IMR-90 (cell line): ENCODE data around the gene PRUNE2. TPM values are rescaled to one million over a fixed set of nuclear protein-coding genes. Genes with fewer than 3 reads are reported as not detected.

Experiments
- ATAC-seq: fragments of 200-7000 bp; cut with Tn5 transposase; 2 replicates; pipeline ENCODE4 v1.9.1; 2020; ENCODE audit warnings: low read depth, mild to moderate bottlenecking, moderate library complexity
- BruUV-seq: library from RNA; stranded (reverse); fragments of 400-500 nt; replicated peaks from 2 replicates; lab custom pipeline; 2021; lab: Mats Ljungman, UMichigan
- CTCF ChIA-PET: fragments of 300-600 bp; formaldehyde crosslinking; extraction: SDS; loops from one replicate; lab custom pipeline; 2021; ENCODE audit warnings: antibody characterized with exemption; lab: Yijun Ruan, JAX
- POLR2A ChIA-PET: fragments of 300-600 bp; sonication (Branson Sonifier 250); formaldehyde crosslinking; loops from one replicate; lab custom pipeline; 2022; ENCODE audit warnings: antibody characterized with exemption; ENCODE audit not compliant: unreplicated experiment; lab: Charles Lee
- DNase-seq: peaks from one replicate; pipeline ENCODE4 v3.0.0; 2013
- H2AFZ ChIP-seq: replicated peaks from 2 replicates; pipeline ENCODE3; 2013; ENCODE audit warnings: low read length, mild to moderate bottlenecking; ENCODE audit not compliant: poor library complexity
- H2AK5ac ChIP-seq: 2 replicates; pipeline ENCODE4 v1.6.1; 2013; ENCODE audit warnings: low read depth, low read length, inconsistent platforms
- H2AK9ac ChIP-seq: replicated peaks from 2 replicates; pipeline ENCODE3; 2013; ENCODE audit warnings: mild to moderate bottlenecking, low read depth, low read length, moderate library complexity; ENCODE audit not compliant: poor library complexity
- H2BK120ac ChIP-seq: 2 replicates; pipeline ENCODE4 v1.6.1; 2013; ENCODE audit warnings: low read depth, low read length, inconsistent platforms
- H2BK15ac ChIP-seq: 3 replicates; pipeline ENCODE4 v1.6.1; 2013; ENCODE audit warnings: low read depth, low read length, inconsistent platforms
- H2BK20ac ChIP-seq: 2 replicates; pipeline ENCODE4 v1.6.1; 2013; ENCODE audit warnings: low read depth, mild to moderate bottlenecking, inconsistent platforms, low read length, moderate library complexity
- H2BK5ac ChIP-seq: 2 replicates; pipeline ENCODE4 v1.6.1; 2013; ENCODE audit warnings: mild to moderate bottlenecking, low read depth, low read length, inconsistent platforms; ENCODE audit not compliant: poor library complexity, severe bottlenecking
- H3K14ac ChIP-seq: replicated peaks from 2 replicates; pipeline ENCODE4 v1.6.1; 2013; ENCODE audit warnings: low read depth, low read length, inconsistent platforms
- H3K18ac ChIP-seq: 2 replicates; pipeline ENCODE4 v1.6.1; 2013; ENCODE audit warnings: low read depth, low read length, control low read depth
- H3K23ac ChIP-seq: 2 replicates; pipeline ENCODE4 v1.6.1; 2013; ENCODE audit warnings: low read depth, low read length, inconsistent platforms
- H3K27ac ChIP-seq: 2 replicates; pipeline ENCODE4 v1.5.1; 2013; ENCODE audit warnings: mild to moderate bottlenecking, control low read depth, low read length; ENCODE audit not compliant: insufficient read depth
- H3K27me3 ChIP-seq: 2 replicates; pipeline ENCODE4 v1.6.1; 2013; ENCODE audit warnings: low read length; ENCODE audit not compliant: control insufficient read depth, insufficient read depth
- H3K36me3 ChIP-seq: 2 replicates; pipeline ENCODE4 v1.6.1; 2013; ENCODE audit warnings: low read length, mixed read lengths; ENCODE audit not compliant: control insufficient read depth, insufficient read depth
- H3K4ac ChIP-seq: 2 replicates; pipeline ENCODE4 v1.6.1; 2013; ENCODE audit warnings: low read depth, low read length, inconsistent platforms
- H3K4me1 ChIP-seq: 2 replicates; pipeline ENCODE4 v1.6.1; 2013; ENCODE audit warnings: low read length, mixed read lengths; ENCODE audit not compliant: control insufficient read depth, insufficient read depth
- H3K4me2 ChIP-seq: 2 replicates; pipeline ENCODE4 v1.6.1; 2013; ENCODE audit warnings: low read depth, mild to moderate bottlenecking, control low read depth, low read length, moderate library complexity
- H3K4me3 ChIP-seq: 2 replicates; pipeline ENCODE4 v1.5.1; 2013; ENCODE audit warnings: low read depth, mild to moderate bottlenecking, control low read depth, low read length, moderate library complexity; ENCODE audit not compliant: insufficient read depth
- H3K56ac ChIP-seq: 2 replicates; pipeline ENCODE4 v1.6.1; 2013; ENCODE audit warnings: low read length, inconsistent platforms; ENCODE audit not compliant: insufficient read depth; ENCODE audit errors: extremely low read depth
- H3K79me1 ChIP-seq, 2 experiments: 2 replicates each; pipeline ENCODE4 v1.6.1; 2013; ENCODE audit warnings: low read length in 2 of 2, inconsistent platforms in 1 of 2, low read depth in 1 of 2
- H3K9ac ChIP-seq: 2 replicates; pipeline ENCODE4 v1.6.1; 2013; ENCODE audit warnings: low read depth, low read length, control low read depth
- H3K9me1 ChIP-seq: 2 replicates; pipeline ENCODE4 v1.6.1; 2013; ENCODE audit warnings: low read length, inconsistent platforms; ENCODE audit not compliant: insufficient read depth
- H3K9me3 ChIP-seq: 2 replicates; pipeline ENCODE4 v1.6.1; 2013; ENCODE audit warnings: low read length; ENCODE audit not compliant: control insufficient read depth, insufficient read depth
- H4K20me1 ChIP-seq: 2 replicates; pipeline ENCODE4 v1.6.1; 2013; ENCODE audit warnings: low read length, inconsistent platforms; ENCODE audit not compliant: insufficient read depth
- H4K5ac ChIP-seq: 2 replicates; pipeline ENCODE4 v1.6.1; 2013; ENCODE audit warnings: mild to moderate bottlenecking, low read depth, low read length, control low read depth
- H4K8ac ChIP-seq, 2 experiments: 2 replicates each; pipeline ENCODE4 v1.6.1; 2013; ENCODE audit warnings: low read depth in 2 of 2, low read length in 2 of 2, control low read depth in 1 of 2, inconsistent platforms in 1 of 2
- H4K91ac ChIP-seq: 2 replicates; pipeline ENCODE4 v1.6.1; 2013; ENCODE audit warnings: low read depth, low read length, inconsistent platforms; ENCODE audit not compliant: insufficient read depth
- BHLHE40 ChIP-seq: fragments of 150-350 bp; IDR thresholded peaks from 2 replicates; pipeline ENCODE4 v1.6.1; 2016; ENCODE audit warnings: mild to moderate bottlenecking, low read depth, low read length
- CEBPB ChIP-seq: IDR thresholded peaks from 2 replicates; pipeline ENCODE4 v1.6.1; 2012; ENCODE audit warnings: low read depth, low read length, improper control_type of control experiment
- CHD1 ChIP-seq: IDR thresholded peaks from 2 replicates; pipeline ENCODE4 v1.6.1; 2012; ENCODE audit warnings: low read depth, low read length, improper control_type of control experiment
- FOS ChIP-seq: fragments of 150-350 bp; IDR thresholded peaks from 2 replicates; pipeline ENCODE4 v1.6.1; 2016; ENCODE audit warnings: low read depth, low read length
- MAFK ChIP-seq: IDR thresholded peaks from 2 replicates; pipeline ENCODE4 v1.6.1; 2012; ENCODE audit warnings: low read depth, low read length, improper control_type of control experiment
- MAZ ChIP-seq: IDR thresholded peaks from 2 replicates; pipeline ENCODE4 v1.6.1; 2012; ENCODE audit warnings: low read depth, mild to moderate bottlenecking, low read length, improper control_type of control experiment, moderate library complexity, borderline replicate concordance
- MXI1 ChIP-seq: IDR thresholded peaks from 2 replicates; pipeline ENCODE4 v1.6.1; 2012; ENCODE audit warnings: low read depth, mild to moderate bottlenecking, low read length, moderate library complexity, borderline replicate concordance
- NFE2L2 ChIP-seq: fragments of 150-350 bp; IDR thresholded peaks from 2 replicates; pipeline ENCODE4 v1.6.1; 2016; ENCODE audit warnings: low read depth, mild to moderate bottlenecking, low read length
- POLR2A ChIP-seq: IDR thresholded peaks from 2 replicates; pipeline ENCODE4 v1.6.1; 2012; ENCODE audit warnings: mild to moderate bottlenecking, low read depth, low read length
- RCOR1 ChIP-seq: IDR thresholded peaks from 2 replicates; pipeline ENCODE4 v1.6.1; 2012; ENCODE audit warnings: mild to moderate bottlenecking, low read length, improper control_type of control experiment; ENCODE audit not compliant: insufficient replicate concordance
- RFX5 ChIP-seq: IDR thresholded peaks from 2 replicates; pipeline ENCODE4 v1.8.0; 2012; ENCODE audit warnings: low read depth, mild to moderate bottlenecking, low read length, moderate library complexity
- SMC3 ChIP-seq: fragments of 150-350 bp; IDR thresholded peaks from 2 replicates; pipeline ENCODE4 v1.6.1; 2016; ENCODE audit warnings: low read depth, mild to moderate bottlenecking, antibody characterized with exemption, low read length, moderate library complexity
- WGBS, 2 experiments: methylation state at CpG; one replicate each; pipeline versions ENCODE4 v1.1.5 to v1.1.7; 2013; ENCODE audit warnings: missing lambda C conversion rate in 2 of 2; ENCODE audit not compliant: insufficient read length in 1 of 2; ENCODE audit errors: extremely low coverage in 2 of 2; 5-methylcytosine and 5-hydroxymethylcytosine counted together
- dilution Hi-C: fragments of 300-500 bp; cut with HindIII; formaldehyde crosslinking; loops from one replicate; pipeline ENCODE4 v1.14.3; 2018; ENCODE audit warnings: low sequenced_read_pairs; ENCODE audit not compliant: unreplicated experiment
- in situ Hi-C: fragments of 300-500 bp; cut with MboI; formaldehyde crosslinking; loops from 3 replicates; pipeline ENCODE4 v1.14.3; 2019; ENCODE audit warnings: low sequenced_read_pairs, inconsistent platforms, mixed read lengths
- intact Hi-C: fragments of 100-400 bp; cut with micrococcal nuclease; formaldehyde crosslinking; loops from 2 replicates; pipeline ENCODE4 v1.10.0; 2022
- polyA plus RNA-seq, 3 experiments: library from polyadenylated mRNA; depleted of rRNA; stranded (reverse); fragments of >200 nt; gene quantifications; 2 replicates each; pipeline ENCODE4 v1.2.3, GENCODE V29; 2012; ENCODE audit warnings: low replicate concordance in 1 of 3
- total RNA-seq: library from RNA; depleted of rRNA; stranded (reverse); fragments of >200 nt; gene quantifications from 2 replicates; pipeline ENCODE4 v1.2.3, GENCODE V29; 2012
- TF ChIP-seq, protein P1 (sequence below): fragments of 150-350 bp; IDR thresholded peaks from 2 replicates; pipeline ENCODE4 v1.6.1; 2017; ENCODE audit warnings: mild to moderate bottlenecking, antibody characterized with exemption, low read length, low read depth
- TF ChIP-seq, protein P2 (sequence below): conservative IDR thresholded peaks from 2 replicates; pipeline ENCODE4 v1.5.1; 2012; ENCODE audit warnings: mild to moderate bottlenecking, low read depth, low read length, improper control_type of control experiment
- TF ChIP-seq, protein P3 (sequence below): fragments of 150-350 bp; IDR thresholded peaks from 2 replicates; pipeline ENCODE4 v1.6.1; 2016; ENCODE audit warnings: low read depth, mild to moderate bottlenecking, low read length, moderate library complexity, borderline replicate concordance

Gene PRUNE2
- total and polyA plus RNA-seq, 2 of the 4 experiments (the other 2 are of a cell fraction): 0.70 to 1.6 TPM

DNA sequence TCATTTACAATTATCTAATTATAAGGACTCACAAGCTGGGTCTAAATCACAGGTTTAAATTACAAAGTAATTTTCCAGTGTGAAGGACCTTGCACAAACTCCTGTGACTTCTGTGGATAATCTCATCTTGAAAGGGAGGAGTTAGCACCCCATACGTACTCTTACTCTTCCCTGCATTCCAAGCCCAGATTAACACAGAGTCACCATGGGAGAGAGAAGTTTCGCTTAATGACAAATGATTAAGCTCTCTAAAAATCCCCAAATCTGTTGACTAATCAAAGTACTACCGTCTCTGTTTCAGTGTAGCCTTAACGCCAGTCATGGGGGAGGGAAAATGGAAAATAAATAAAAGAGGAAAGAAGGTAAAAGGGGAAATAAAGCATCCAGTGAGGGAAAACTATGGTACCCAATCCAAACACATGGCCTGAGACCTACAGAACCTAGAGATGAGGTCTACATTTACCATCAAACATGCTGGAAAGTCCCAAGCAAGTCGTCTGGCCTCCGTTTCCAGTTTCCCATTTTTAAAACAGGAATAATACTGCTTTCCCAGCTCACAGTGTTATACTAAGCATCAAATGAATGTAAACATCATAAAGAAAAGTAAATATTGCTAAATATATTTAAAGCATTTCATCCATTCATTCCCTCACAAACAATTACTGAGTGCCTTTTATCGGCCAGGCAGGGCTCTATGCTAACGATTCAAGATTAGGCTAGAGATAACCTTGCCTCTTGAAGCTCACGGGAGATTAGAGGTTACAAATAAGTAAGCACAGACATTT lies 78.4 kb downstream of the PRUNE2 start:
- Histone ChIP-seq H2BK20ac (no peak overlapping the region), H3K56ac (no peak overlapping the region), H3K4me3 (no peak overlapping the region), H4K91ac (no peak overlapping the region), H3K27me3 (no peaks in the 10 kb centered on the region), H3K9ac (no peak overlapping the region), H4K8ac (no peak overlapping the region), H2AK9ac (no peak overlapping the region), H2BK120ac (no peak overlapping the region), H3K4me2 (no peak overlapping the region), H4K5ac (no peak overlapping the region), H3K14ac (no peak overlapping the region), H2AFZ (no peak overlapping the region), H3K9me1 (no peaks in the 10 kb centered on the region), H3K36me3 (no peaks in the 10 kb centered on the region), H3K23ac (no peak overlapping the region), H3K18ac (no peak overlapping the region), H2AK5ac (no peak overlapping the region), H2BK5ac (no peak overlapping the region), H3K27ac (no peak overlapping the region), H3K79me1 (no peaks in the 10 kb centered on the region), H4K20me1 (no peaks in the 10 kb centered on the region), H3K4me1 (no peaks in the 10 kb centered on the region), H3K4ac (no peak overlapping the region), H2BK15ac (no peak overlapping the region), H3K9me3 (peaks cover 2% of the 10 kb centered on the region; the same call in 1 of the 2 replicates)
- intact Hi-C loops: no loop called here
- dilution Hi-C loops: no loop called here
- POLR2A ChIA-PET: no interaction called here
- DNase-seq (no peak), ATAC-seq (no peak)
- no TSS peak for BruUV-seq
- WGBS, 2 experiments: no CpG with 5 or more reads among the region's 9 CpGs
- CTCF ChIA-PET: interaction anchor here (0.5 kb wide), 1 partner anchor 16 kb away, joined by 3 read pairs; no protein-coding TSS in a partner anchor
- in situ Hi-C loops: no loop called here
- TF ChIP-seq CHD1 (no peak), POLR2A (no peak), MAFK (no peak), CEBPB (no peak), SMC3 (no peak), BHLHE40 (no peak), RFX5 (no peak), NFE2L2 (no peak), RCOR1 (no peak), FOS (no peak), MAZ (no peak), MXI1 (no peak)
- TF ChIP-seq, protein P1, sequence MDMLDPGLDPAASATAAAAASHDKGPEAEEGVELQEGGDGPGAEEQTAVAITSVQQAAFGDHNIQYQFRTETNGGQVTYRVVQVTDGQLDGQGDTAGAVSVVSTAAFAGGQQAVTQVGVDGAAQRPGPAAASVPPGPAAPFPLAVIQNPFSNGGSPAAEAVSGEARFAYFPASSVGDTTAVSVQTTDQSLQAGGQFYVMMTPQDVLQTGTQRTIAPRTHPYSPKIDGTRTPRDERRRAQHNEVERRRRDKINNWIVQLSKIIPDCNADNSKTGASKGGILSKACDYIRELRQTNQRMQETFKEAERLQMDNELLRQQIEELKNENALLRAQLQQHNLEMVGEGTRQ: no peak
- TF ChIP-seq, protein P2, sequence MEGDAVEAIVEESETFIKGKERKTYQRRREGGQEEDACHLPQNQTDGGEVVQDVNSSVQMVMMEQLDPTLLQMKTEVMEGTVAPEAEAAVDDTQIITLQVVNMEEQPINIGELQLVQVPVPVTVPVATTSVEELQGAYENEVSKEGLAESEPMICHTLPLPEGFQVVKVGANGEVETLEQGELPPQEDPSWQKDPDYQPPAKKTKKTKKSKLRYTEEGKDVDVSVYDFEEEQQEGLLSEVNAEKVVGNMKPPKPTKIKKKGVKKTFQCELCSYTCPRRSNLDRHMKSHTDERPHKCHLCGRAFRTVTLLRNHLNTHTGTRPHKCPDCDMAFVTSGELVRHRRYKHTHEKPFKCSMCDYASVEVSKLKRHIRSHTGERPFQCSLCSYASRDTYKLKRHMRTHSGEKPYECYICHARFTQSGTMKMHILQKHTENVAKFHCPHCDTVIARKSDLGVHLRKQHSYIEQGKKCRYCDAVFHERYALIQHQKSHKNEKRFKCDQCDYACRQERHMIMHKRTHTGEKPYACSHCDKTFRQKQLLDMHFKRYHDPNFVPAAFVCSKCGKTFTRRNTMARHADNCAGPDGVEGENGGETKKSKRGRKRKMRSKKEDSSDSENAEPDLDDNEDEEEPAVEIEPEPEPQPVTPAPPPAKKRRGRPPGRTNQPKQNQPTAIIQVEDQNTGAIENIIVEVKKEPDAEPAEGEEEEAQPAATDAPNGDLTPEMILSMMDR: no peak
- TF ChIP-seq, protein P3, sequence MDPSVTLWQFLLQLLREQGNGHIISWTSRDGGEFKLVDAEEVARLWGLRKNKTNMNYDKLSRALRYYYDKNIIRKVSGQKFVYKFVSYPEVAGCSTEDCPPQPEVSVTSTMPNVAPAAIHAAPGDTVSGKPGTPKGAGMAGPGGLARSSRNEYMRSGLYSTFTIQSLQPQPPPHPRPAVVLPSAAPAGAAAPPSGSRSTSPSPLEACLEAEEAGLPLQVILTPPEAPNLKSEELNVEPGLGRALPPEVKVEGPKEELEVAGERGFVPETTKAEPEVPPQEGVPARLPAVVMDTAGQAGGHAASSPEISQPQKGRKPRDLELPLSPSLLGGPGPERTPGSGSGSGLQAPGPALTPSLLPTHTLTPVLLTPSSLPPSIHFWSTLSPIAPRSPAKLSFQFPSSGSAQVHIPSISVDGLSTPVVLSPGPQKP: no peak
